IMR-90 (cell line): ENCODE data around the gene PNKP. TPM values are rescaled to one million over a fixed set of nuclear protein-coding genes. Genes with fewer than 3 reads are reported as not detected.

Experiments used
- ATAC-seq: fragments of 200-7000 bp; cut with Tn5 transposase; 2 replicates; pipeline ENCODE4 v1.9.1; 2020; ENCODE audit warnings: low read depth, mild to moderate bottlenecking, moderate library complexity
- BruUV-seq: library from RNA; stranded (reverse); fragments of 400-500 nt; replicated peaks from 2 replicates; lab custom pipeline; 2021; lab: Mats Ljungman, UMichigan
- CTCF ChIA-PET: fragments of 300-600 bp; formaldehyde crosslinking; extraction: SDS; loops from one replicate; lab custom pipeline; 2021; ENCODE audit warnings: antibody characterized with exemption; lab: Yijun Ruan, JAX
- POLR2A ChIA-PET: fragments of 300-600 bp; sonication (Branson Sonifier 250); formaldehyde crosslinking; loops from one replicate; lab custom pipeline; 2022; ENCODE audit warnings: antibody characterized with exemption; ENCODE audit not compliant: unreplicated experiment; lab: Charles Lee
- DNase-seq: peaks from one replicate; pipeline ENCODE4 v3.0.0; 2013
- H2AFZ ChIP-seq: replicated peaks from 2 replicates; pipeline ENCODE3; 2013; ENCODE audit warnings: low read length, mild to moderate bottlenecking; ENCODE audit not compliant: poor library complexity
- H2AK5ac ChIP-seq: 2 replicates; pipeline ENCODE4 v1.6.1; 2013; ENCODE audit warnings: low read depth, low read length, inconsistent platforms
- H2AK9ac ChIP-seq: replicated peaks from 2 replicates; pipeline ENCODE3; 2013; ENCODE audit warnings: mild to moderate bottlenecking, low read depth, low read length, moderate library complexity; ENCODE audit not compliant: poor library complexity
- H2BK120ac ChIP-seq: 2 replicates; pipeline ENCODE4 v1.6.1; 2013; ENCODE audit warnings: low read depth, low read length, inconsistent platforms
- H2BK15ac ChIP-seq: 3 replicates; pipeline ENCODE4 v1.6.1; 2013; ENCODE audit warnings: low read depth, low read length, inconsistent platforms
- H2BK20ac ChIP-seq: 2 replicates; pipeline ENCODE4 v1.6.1; 2013; ENCODE audit warnings: low read depth, mild to moderate bottlenecking, inconsistent platforms, low read length, moderate library complexity
- H2BK5ac ChIP-seq: 2 replicates; pipeline ENCODE4 v1.6.1; 2013; ENCODE audit warnings: mild to moderate bottlenecking, low read depth, low read length, inconsistent platforms; ENCODE audit not compliant: poor library complexity, severe bottlenecking
- H3K14ac ChIP-seq: replicated peaks from 2 replicates; pipeline ENCODE4 v1.6.1; 2013; ENCODE audit warnings: low read depth, low read length, inconsistent platforms
- H3K18ac ChIP-seq: 2 replicates; pipeline ENCODE4 v1.6.1; 2013; ENCODE audit warnings: low read depth, low read length, control low read depth
- H3K23ac ChIP-seq: 2 replicates; pipeline ENCODE4 v1.6.1; 2013; ENCODE audit warnings: low read depth, low read length, inconsistent platforms
- H3K27ac ChIP-seq: 2 replicates; pipeline ENCODE4 v1.5.1; 2013; ENCODE audit warnings: mild to moderate bottlenecking, control low read depth, low read length; ENCODE audit not compliant: insufficient read depth
- H3K27me3 ChIP-seq: 2 replicates; pipeline ENCODE4 v1.6.1; 2013; ENCODE audit warnings: low read length; ENCODE audit not compliant: control insufficient read depth, insufficient read depth
- H3K36me3 ChIP-seq: 2 replicates; pipeline ENCODE4 v1.6.1; 2013; ENCODE audit warnings: low read length, mixed read lengths; ENCODE audit not compliant: control insufficient read depth, insufficient read depth
- H3K4ac ChIP-seq: 2 replicates; pipeline ENCODE4 v1.6.1; 2013; ENCODE audit warnings: low read depth, low read length, inconsistent platforms
- H3K4me1 ChIP-seq: 2 replicates; pipeline ENCODE4 v1.6.1; 2013; ENCODE audit warnings: low read length, mixed read lengths; ENCODE audit not compliant: control insufficient read depth, insufficient read depth
- H3K4me2 ChIP-seq: 2 replicates; pipeline ENCODE4 v1.6.1; 2013; ENCODE audit warnings: low read depth, mild to moderate bottlenecking, control low read depth, low read length, moderate library complexity
- H3K4me3 ChIP-seq: 2 replicates; pipeline ENCODE4 v1.5.1; 2013; ENCODE audit warnings: low read depth, mild to moderate bottlenecking, control low read depth, low read length, moderate library complexity; ENCODE audit not compliant: insufficient read depth
- H3K56ac ChIP-seq: 2 replicates; pipeline ENCODE4 v1.6.1; 2013; ENCODE audit warnings: low read length, inconsistent platforms; ENCODE audit not compliant: insufficient read depth; ENCODE audit errors: extremely low read depth
- H3K79me1 ChIP-seq, 2 experiments: 2 replicates each; pipeline ENCODE4 v1.6.1; 2013; ENCODE audit warnings: low read length in 2 of 2, inconsistent platforms in 1 of 2, low read depth in 1 of 2
- H3K9ac ChIP-seq: 2 replicates; pipeline ENCODE4 v1.6.1; 2013; ENCODE audit warnings: low read depth, low read length, control low read depth
- H3K9me1 ChIP-seq: 2 replicates; pipeline ENCODE4 v1.6.1; 2013; ENCODE audit warnings: low read length, inconsistent platforms; ENCODE audit not compliant: insufficient read depth
- H3K9me3 ChIP-seq: 2 replicates; pipeline ENCODE4 v1.6.1; 2013; ENCODE audit warnings: low read length; ENCODE audit not compliant: control insufficient read depth, insufficient read depth
- H4K20me1 ChIP-seq: 2 replicates; pipeline ENCODE4 v1.6.1; 2013; ENCODE audit warnings: low read length, inconsistent platforms; ENCODE audit not compliant: insufficient read depth
- H4K5ac ChIP-seq: 2 replicates; pipeline ENCODE4 v1.6.1; 2013; ENCODE audit warnings: mild to moderate bottlenecking, low read depth, low read length, control low read depth
- H4K8ac ChIP-seq, 2 experiments: 2 replicates each; pipeline ENCODE4 v1.6.1; 2013; ENCODE audit warnings: low read depth in 2 of 2, low read length in 2 of 2, control low read depth in 1 of 2, inconsistent platforms in 1 of 2
- H4K91ac ChIP-seq: 2 replicates; pipeline ENCODE4 v1.6.1; 2013; ENCODE audit warnings: low read depth, low read length, inconsistent platforms; ENCODE audit not compliant: insufficient read depth
- BHLHE40 ChIP-seq: fragments of 150-350 bp; IDR thresholded peaks from 2 replicates; pipeline ENCODE4 v1.6.1; 2016; ENCODE audit warnings: mild to moderate bottlenecking, low read depth, low read length
- CEBPB ChIP-seq: IDR thresholded peaks from 2 replicates; pipeline ENCODE4 v1.6.1; 2012; ENCODE audit warnings: low read depth, low read length, improper control_type of control experiment
- CHD1 ChIP-seq: IDR thresholded peaks from 2 replicates; pipeline ENCODE4 v1.6.1; 2012; ENCODE audit warnings: low read depth, low read length, improper control_type of control experiment
- FOS ChIP-seq: fragments of 150-350 bp; IDR thresholded peaks from 2 replicates; pipeline ENCODE4 v1.6.1; 2016; ENCODE audit warnings: low read depth, low read length
- MAFK ChIP-seq: IDR thresholded peaks from 2 replicates; pipeline ENCODE4 v1.6.1; 2012; ENCODE audit warnings: low read depth, low read length, improper control_type of control experiment
- MAZ ChIP-seq: IDR thresholded peaks from 2 replicates; pipeline ENCODE4 v1.6.1; 2012; ENCODE audit warnings: low read depth, mild to moderate bottlenecking, low read length, improper control_type of control experiment, moderate library complexity, borderline replicate concordance
- MXI1 ChIP-seq: IDR thresholded peaks from 2 replicates; pipeline ENCODE4 v1.6.1; 2012; ENCODE audit warnings: low read depth, mild to moderate bottlenecking, low read length, moderate library complexity, borderline replicate concordance
- NFE2L2 ChIP-seq: fragments of 150-350 bp; IDR thresholded peaks from 2 replicates; pipeline ENCODE4 v1.6.1; 2016; ENCODE audit warnings: low read depth, mild to moderate bottlenecking, low read length
- POLR2A ChIP-seq: IDR thresholded peaks from 2 replicates; pipeline ENCODE4 v1.6.1; 2012; ENCODE audit warnings: mild to moderate bottlenecking, low read depth, low read length
- RAD21 ChIP-seq: IDR thresholded peaks from 2 replicates; pipeline ENCODE4 v1.6.1; 2012; ENCODE audit warnings: low read length, improper control_type of control experiment
- RCOR1 ChIP-seq: IDR thresholded peaks from 2 replicates; pipeline ENCODE4 v1.6.1; 2012; ENCODE audit warnings: mild to moderate bottlenecking, low read length, improper control_type of control experiment; ENCODE audit not compliant: insufficient replicate concordance
- RFX5 ChIP-seq: IDR thresholded peaks from 2 replicates; pipeline ENCODE4 v1.8.0; 2012; ENCODE audit warnings: low read depth, mild to moderate bottlenecking, low read length, moderate library complexity
- SMC3 ChIP-seq: fragments of 150-350 bp; IDR thresholded peaks from 2 replicates; pipeline ENCODE4 v1.6.1; 2016; ENCODE audit warnings: low read depth, mild to moderate bottlenecking, antibody characterized with exemption, low read length, moderate library complexity
- WGBS, 2 experiments: methylation state at CpG; one replicate each; pipeline versions ENCODE4 v1.1.5 to v1.1.7; 2013; ENCODE audit warnings: missing lambda C conversion rate in 2 of 2; ENCODE audit not compliant: insufficient read length in 1 of 2; ENCODE audit errors: extremely low coverage in 2 of 2; 5-methylcytosine and 5-hydroxymethylcytosine counted together
- dilution Hi-C: fragments of 300-500 bp; cut with HindIII; formaldehyde crosslinking; loops from one replicate; pipeline ENCODE4 v1.14.3; 2018; ENCODE audit warnings: low sequenced_read_pairs; ENCODE audit not compliant: unreplicated experiment
- in situ Hi-C: fragments of 300-500 bp; cut with MboI; formaldehyde crosslinking; loops from 3 replicates; pipeline ENCODE4 v1.14.3; 2019; ENCODE audit warnings: low sequenced_read_pairs, inconsistent platforms, mixed read lengths
- intact Hi-C: fragments of 100-400 bp; cut with micrococcal nuclease; formaldehyde crosslinking; loops from 2 replicates; pipeline ENCODE4 v1.10.0; 2022
- polyA plus RNA-seq, 3 experiments: library from polyadenylated mRNA; depleted of rRNA; stranded (reverse); fragments of >200 nt; gene quantifications; 2 replicates each; pipeline ENCODE4 v1.2.3, GENCODE V29; 2012; ENCODE audit warnings: low replicate concordance in 1 of 3
- total RNA-seq: library from RNA; depleted of rRNA; stranded (reverse); fragments of >200 nt; gene quantifications from 2 replicates; pipeline ENCODE4 v1.2.3, GENCODE V29; 2012
- TF ChIP-seq, protein P1 (sequence below): fragments of 150-350 bp; IDR thresholded peaks from 2 replicates; pipeline ENCODE4 v1.6.1; 2016; ENCODE audit warnings: low read depth, mild to moderate bottlenecking, low read length, moderate library complexity, borderline replicate concordance
- TF ChIP-seq, protein P2 (sequence below): conservative IDR thresholded peaks from 2 replicates; pipeline ENCODE4 v1.5.1; 2012; ENCODE audit warnings: mild to moderate bottlenecking, low read depth, low read length, improper control_type of control experiment
- TF ChIP-seq, protein P3 (sequence below): fragments of 150-350 bp; IDR thresholded peaks from 2 replicates; pipeline ENCODE4 v1.6.1; 2017; ENCODE audit warnings: mild to moderate bottlenecking, antibody characterized with exemption, low read length, low read depth

PNKP gene
- total and polyA plus RNA-seq, 2 of the 4 experiments (the other 2 are of a cell fraction): 14.2 to 25.0 TPM

DNA sequence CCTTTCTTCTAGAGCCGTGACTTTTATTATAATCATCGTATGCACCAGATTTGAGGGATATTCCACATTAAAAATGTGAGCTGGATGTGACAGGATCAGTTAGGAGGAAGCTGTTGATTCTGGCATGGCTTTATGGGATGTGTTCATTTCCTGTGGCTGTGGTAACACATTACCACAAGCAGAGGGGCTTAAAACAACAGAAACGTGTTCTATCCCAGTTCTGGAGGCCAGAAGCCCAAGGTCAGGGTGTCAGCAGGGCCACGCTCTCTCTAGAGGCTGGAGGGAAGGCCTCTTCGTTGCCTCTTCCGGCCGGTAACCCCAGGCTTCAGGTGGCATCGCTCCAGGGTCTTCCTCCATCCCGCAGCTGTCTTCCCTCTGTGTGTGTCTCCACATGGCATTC lies 34.8 kb downstream of the PNKP start:
- Histone ChIP-seq H2BK5ac (no peak overlapping the region), H3K36me3 (peaks cover 71% of the 10 kb centered on the region), H3K4me1 (no peaks in the 10 kb centered on the region), H3K4me3 (no peak overlapping the region), H2AFZ (no peak overlapping the region), H4K5ac (no peak overlapping the region), H3K27me3 (no peaks in the 10 kb centered on the region), H3K27ac (no peak overlapping the region), H3K9me3 (no peaks in the 10 kb centered on the region), H3K4ac (no peak overlapping the region), H3K18ac (no peak overlapping the region), H2BK120ac (no peak overlapping the region), H2AK9ac (no peak overlapping the region), H2BK15ac (no peak overlapping the region), H2BK20ac (no peak overlapping the region), H2AK5ac (no peak overlapping the region), H3K9me1 (peaks cover 6% of the 10 kb centered on the region; the same call in 1 of the 2 replicates), H4K20me1 (peaks cover 8% of the 10 kb centered on the region), H4K91ac (no peak overlapping the region), H3K23ac (no peak overlapping the region), H4K8ac (no peak overlapping the region), H3K4me2 (no peak overlapping the region), H3K79me1 (peaks cover 0 to 19% of the 10 kb centered on the region in 2 experiments; a peak in 2 of 4 replicates), H3K9ac (no peak overlapping the region), H3K14ac (no peak overlapping the region), H3K56ac (no peak overlapping the region)
- POLR2A ChIA-PET: no interaction called here
- no peak for DNase-seq
- WGBS, 2 experiments: 91% methylated on average over 4 of the region's 9 CpGs; no CpG with 5 or more reads in 1 of the 2 experiments
- in situ Hi-C loops: no loop called here
- CTCF ChIA-PET: no interaction called here
- no peak for ATAC-seq
- intact Hi-C loops: no loop called here
- dilution Hi-C loops: no loop called here
- TF ChIP-seq RAD21: no peak
- TF ChIP-seq RFX5: no peak
- no peak for TF ChIP-seq MAZ
- TF ChIP-seq CHD1: no peak
- TF ChIP-seq, protein P1, sequence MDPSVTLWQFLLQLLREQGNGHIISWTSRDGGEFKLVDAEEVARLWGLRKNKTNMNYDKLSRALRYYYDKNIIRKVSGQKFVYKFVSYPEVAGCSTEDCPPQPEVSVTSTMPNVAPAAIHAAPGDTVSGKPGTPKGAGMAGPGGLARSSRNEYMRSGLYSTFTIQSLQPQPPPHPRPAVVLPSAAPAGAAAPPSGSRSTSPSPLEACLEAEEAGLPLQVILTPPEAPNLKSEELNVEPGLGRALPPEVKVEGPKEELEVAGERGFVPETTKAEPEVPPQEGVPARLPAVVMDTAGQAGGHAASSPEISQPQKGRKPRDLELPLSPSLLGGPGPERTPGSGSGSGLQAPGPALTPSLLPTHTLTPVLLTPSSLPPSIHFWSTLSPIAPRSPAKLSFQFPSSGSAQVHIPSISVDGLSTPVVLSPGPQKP: no peak
- no peak for TF ChIP-seq NFE2L2
- TF ChIP-seq POLR2A: no peak
- no peak for TF ChIP-seq SMC3
- TF ChIP-seq BHLHE40: no peak
- no peak for TF ChIP-seq RCOR1
- TF ChIP-seq, protein P2, sequence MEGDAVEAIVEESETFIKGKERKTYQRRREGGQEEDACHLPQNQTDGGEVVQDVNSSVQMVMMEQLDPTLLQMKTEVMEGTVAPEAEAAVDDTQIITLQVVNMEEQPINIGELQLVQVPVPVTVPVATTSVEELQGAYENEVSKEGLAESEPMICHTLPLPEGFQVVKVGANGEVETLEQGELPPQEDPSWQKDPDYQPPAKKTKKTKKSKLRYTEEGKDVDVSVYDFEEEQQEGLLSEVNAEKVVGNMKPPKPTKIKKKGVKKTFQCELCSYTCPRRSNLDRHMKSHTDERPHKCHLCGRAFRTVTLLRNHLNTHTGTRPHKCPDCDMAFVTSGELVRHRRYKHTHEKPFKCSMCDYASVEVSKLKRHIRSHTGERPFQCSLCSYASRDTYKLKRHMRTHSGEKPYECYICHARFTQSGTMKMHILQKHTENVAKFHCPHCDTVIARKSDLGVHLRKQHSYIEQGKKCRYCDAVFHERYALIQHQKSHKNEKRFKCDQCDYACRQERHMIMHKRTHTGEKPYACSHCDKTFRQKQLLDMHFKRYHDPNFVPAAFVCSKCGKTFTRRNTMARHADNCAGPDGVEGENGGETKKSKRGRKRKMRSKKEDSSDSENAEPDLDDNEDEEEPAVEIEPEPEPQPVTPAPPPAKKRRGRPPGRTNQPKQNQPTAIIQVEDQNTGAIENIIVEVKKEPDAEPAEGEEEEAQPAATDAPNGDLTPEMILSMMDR: no peak
- no peak for TF ChIP-seq MAFK
- no peak for TF ChIP-seq CEBPB
- TF ChIP-seq FOS: no peak
- no peak for TF ChIP-seq MXI1
- TF ChIP-seq, protein P3, sequence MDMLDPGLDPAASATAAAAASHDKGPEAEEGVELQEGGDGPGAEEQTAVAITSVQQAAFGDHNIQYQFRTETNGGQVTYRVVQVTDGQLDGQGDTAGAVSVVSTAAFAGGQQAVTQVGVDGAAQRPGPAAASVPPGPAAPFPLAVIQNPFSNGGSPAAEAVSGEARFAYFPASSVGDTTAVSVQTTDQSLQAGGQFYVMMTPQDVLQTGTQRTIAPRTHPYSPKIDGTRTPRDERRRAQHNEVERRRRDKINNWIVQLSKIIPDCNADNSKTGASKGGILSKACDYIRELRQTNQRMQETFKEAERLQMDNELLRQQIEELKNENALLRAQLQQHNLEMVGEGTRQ: no peak
- BruUV-seq: no TSS peak
